GM19455 (cell line): ENCODE data around the gene TPP1.

ENCODE experiments used
- ATAC-seq: cut with Tn5 transposase; IDR thresholded peaks from one replicate; pipeline ENCODE4 v1.9.1; 2021; ENCODE audit not compliant: unreplicated experiment

Gene TPP1

GRCh38 chr11:6566704-6567370 is 52.4 kb downstream of the TPP1 start:
- no peak for ATAC-seq

GRCh38 chr11:6565988-6566703 is 53.1 kb downstream of the TPP1 start:
- ATAC-seq: no peak

- ATAC-seq: no peak
Observed at GRCh38 chr11:6565325-6565724, 53.9 kb downstream of the TPP1 start.

GRCh38 chr11:6563667-6564066 is 55.6 kb downstream of the TPP1 start:
- no peak for ATAC-seq

GRCh38 chr11:6563121-6563619 is 56.1 kb downstream of the TPP1 start:
- ATAC-seq: no peak
